OCI-LY1 (cell line): ENCODE data around the gene IL15RA.

Experiments used
- EZH2 ChIP-seq: fragments of 200-600 bp; sonication (generic), shearing (Covaris generic); IDR thresholded peaks from 2 replicates; pipeline ENCODE4 v1.8.0; 2017; ENCODE audit warnings: borderline replicate concordance, mixed run types, mild to moderate bottlenecking, antibody characterized with exemption, low read length, moderate library complexity, mixed read lengths
- TF ChIP-seq, protein P1 (sequence below): fragments of 200-600 bp; sonication (generic), shearing (Covaris generic); IDR thresholded peaks from 2 replicates; pipeline ENCODE4 v1.5.1; 2017; ENCODE audit warnings: mild to moderate bottlenecking, antibody characterized with exemption, low read length, moderate library complexity, mixed read lengths

DNA sequence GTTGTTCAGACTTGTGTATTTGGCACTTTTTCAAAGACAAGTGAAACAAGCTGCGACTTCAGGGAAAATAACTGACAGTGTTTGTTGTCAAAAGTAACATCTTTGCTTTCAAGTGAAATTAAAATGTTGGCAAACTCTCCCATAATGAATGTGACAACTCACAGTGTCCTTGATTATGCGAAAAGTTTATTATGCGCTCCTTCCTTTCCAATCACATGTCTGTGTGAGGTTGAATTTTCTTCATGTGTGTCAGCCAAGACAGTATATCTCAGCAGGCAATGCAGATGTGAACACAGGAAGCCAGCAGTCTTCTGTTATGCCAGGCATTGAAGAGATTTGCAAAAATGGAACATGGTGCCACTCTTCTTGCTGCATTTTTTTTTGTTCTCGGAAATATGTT, 58.6 kb downstream of the IL15RA start:
- TF ChIP-seq EZH2, result no peak
- TF ChIP-seq, protein P1, sequence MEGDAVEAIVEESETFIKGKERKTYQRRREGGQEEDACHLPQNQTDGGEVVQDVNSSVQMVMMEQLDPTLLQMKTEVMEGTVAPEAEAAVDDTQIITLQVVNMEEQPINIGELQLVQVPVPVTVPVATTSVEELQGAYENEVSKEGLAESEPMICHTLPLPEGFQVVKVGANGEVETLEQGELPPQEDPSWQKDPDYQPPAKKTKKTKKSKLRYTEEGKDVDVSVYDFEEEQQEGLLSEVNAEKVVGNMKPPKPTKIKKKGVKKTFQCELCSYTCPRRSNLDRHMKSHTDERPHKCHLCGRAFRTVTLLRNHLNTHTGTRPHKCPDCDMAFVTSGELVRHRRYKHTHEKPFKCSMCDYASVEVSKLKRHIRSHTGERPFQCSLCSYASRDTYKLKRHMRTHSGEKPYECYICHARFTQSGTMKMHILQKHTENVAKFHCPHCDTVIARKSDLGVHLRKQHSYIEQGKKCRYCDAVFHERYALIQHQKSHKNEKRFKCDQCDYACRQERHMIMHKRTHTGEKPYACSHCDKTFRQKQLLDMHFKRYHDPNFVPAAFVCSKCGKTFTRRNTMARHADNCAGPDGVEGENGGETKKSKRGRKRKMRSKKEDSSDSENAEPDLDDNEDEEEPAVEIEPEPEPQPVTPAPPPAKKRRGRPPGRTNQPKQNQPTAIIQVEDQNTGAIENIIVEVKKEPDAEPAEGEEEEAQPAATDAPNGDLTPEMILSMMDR, result no peak
